NCI-H146 treated with DMSO at 0.1 percent for 48 hours (cell line): Measurements from ENCODE around the gene IPO13.
A peak's percentile ranks its signal among the peaks of the same experiment; 100 is the strongest.

Experiments used
- DNase-seq: peaks from one replicate; lab custom pipeline; 2025; ENCODE audit not compliant: unreplicated experiment; lab: John Stamatoyannopoulos, UW

The IPO13 gene

GRCh38 chr1:43947874-43948437, 1.2 kb downstream of the IPO13 start:
- no peak for DNase-seq

- no peak for DNase-seq
These were observed 2.9 kb downstream of the IPO13 start for GRCh38 chr1:43949678-43950077.

GRCh38 chr1:43951021-43951985, 4.6 kb downstream of the IPO13 start:
- no peak for DNase-seq

- no peak for DNase-seq
These were observed 6.1 kb downstream of the IPO13 start for GRCh38 chr1:43952731-43953346.

- DNase-seq, result no peak
These were observed 6.6 kb downstream of the IPO13 start for GRCh38 chr1:43953361-43953760.

- no peak for DNase-seq
These were observed 7.3 kb downstream of the IPO13 start for GRCh38 chr1:43954036-43954435.

GRCh38 chr1:43956234-43956633, 9.5 kb downstream of the IPO13 start:
- DNase-seq, result no peak

GRCh38 chr1:43957407-43958040, 10.8 kb downstream of the IPO13 start:
- no peak for DNase-seq

GRCh38 chr1:43958351-43959255, 11.9 kb downstream of the IPO13 start:
- DNase-seq, result no peak

GRCh38 chr1:43960798-43961197, 14.0 kb downstream of the IPO13 start:
- DNase-seq, result no peak

GRCh38 chr1:43961692-43962091, 14.9 kb downstream of the IPO13 start:
- no peak for DNase-seq

- DNase-seq, result no peak
These were observed 15.6 kb downstream of the IPO13 start for GRCh38 chr1:43962324-43962723.

GRCh38 chr1:43963006-43963405, 16.3 kb downstream of the IPO13 start:
- no peak for DNase-seq

- DNase-seq, result no peak
These were observed 17.1 kb downstream of the IPO13 start for GRCh38 chr1:43963890-43964289.

- no peak for DNase-seq
These were observed 18.6 kb downstream of the IPO13 start for GRCh38 chr1:43965316-43965715.

GRCh38 chr1:43968348-43968948, 21.7 kb downstream of the IPO13 start:
- DNase-seq, result no peak

GRCh38 chr1:43969416-43969745, 22.6 kb downstream of the IPO13 start:
- DNase-seq, result no peak

GRCh38 chr1:43969746-43970466, 23.2 kb downstream of the IPO13 start, which contains the start of gene DPH2:
Gene DPH2 (plus strand): TSS chr1:43970010. CDS start chr1:43970176, 166 bp downstream.
- DNase-seq, result peak; percentile 75

GRCh38 chr1:43970502-43970901, 23.8 kb downstream of the IPO13 start:
- DNase-seq, result no peak
